ENCODE results near the gene FSD2. TPM values are rescaled to one million over a fixed set of nuclear protein-coding genes. Genes with fewer than 3 reads are reported as not detected.
A peak's percentile ranks its signal among the peaks of the same experiment; 100 is the strongest.
"Not testable (repeated sequence)": the region's sequence is repeated elsewhere in the genome, so short reads cannot be mapped to it uniquely, and the experiment has no call there.

Gene FSD2
- total RNA-seq, 1 donor: under 0.01 TPM

DNA sequence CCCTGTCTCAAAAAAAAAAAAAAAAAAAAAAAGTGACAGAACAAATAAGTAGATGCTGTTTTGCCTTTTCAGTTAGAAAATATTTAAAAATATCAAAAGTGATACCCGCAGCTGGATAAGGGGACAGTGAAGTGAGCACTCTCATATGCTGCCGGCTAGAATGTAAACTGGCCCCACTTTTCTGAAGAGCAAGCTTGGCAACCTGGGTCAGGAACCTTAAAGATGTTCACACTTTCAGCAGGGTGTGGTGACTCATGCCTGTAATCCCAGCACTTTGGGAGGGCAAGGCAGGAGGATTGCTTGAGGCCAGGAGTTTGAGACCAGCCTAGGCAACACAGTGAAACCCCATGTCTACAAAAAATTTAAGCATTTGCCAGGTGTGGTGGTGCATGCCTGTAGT lies 17.4 kb downstream of the FSD2 start:
- Histone ChIP-seq H3K9me3 (ENCODE audit: low read depth, low read length) (no peaks in the 10 kb centered on the region), H3K27me3 (ENCODE audit: insufficient read depth, low read length) (no peaks in the 10 kb centered on the region), H3K4me3 (ENCODE audit: low read length) (no peak overlapping the region), H3K4me1 (ENCODE audit: insufficient read depth, low read length) (no peaks in the 10 kb centered on the region)

DNA sequence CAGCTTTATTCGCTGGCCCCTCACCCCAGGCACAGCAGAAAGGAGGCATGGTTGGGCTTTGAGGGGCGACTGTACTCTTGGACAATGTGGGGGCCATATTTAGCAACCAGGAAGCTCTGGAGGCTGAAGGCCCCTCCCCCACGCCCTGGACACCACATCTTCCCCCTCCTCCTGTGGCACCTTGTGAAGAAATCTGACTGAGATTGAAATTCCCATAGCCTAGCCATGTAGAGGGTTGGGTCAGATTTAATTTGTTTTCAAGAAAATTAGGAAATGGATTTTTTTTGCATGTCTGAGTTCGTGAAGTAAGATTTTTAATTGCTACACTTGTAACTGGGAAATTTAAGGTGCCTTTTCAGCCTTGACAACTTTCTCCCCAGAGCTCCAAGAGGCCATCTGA lies 24.5 kb downstream of the FSD2 start:
- no peak overlapping the region for H3K4me3 ChIP-seq (ENCODE audit: low read length)
- no peaks in the 10 kb centered on the region for H3K9me3 ChIP-seq (ENCODE audit: low read depth, low read length)
- no peaks in the 10 kb centered on the region for H3K27me3 ChIP-seq (ENCODE audit: insufficient read depth, low read length)
- H3K4me1 ChIP-seq (ENCODE audit: insufficient read depth, low read length): no peaks in the 10 kb centered on the region

DNA sequence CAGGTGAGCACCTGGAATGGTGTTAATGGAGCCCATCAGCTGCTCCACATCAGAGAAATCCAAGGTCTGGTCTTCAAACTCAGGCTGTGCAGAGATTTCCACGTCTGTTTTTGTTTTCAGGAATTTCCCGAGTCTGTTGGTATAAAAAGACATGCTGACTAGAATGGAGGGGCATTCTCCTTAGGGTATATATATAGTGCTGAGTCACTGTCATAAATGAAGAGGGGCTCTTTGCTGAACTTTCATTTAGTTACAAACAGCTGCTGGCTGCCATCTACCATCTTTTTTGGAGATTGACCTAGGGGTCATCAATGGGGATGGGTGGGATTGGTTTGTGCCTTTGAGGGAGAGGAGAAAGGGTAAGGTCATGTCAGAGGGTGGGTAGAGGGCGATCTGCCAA lies 27.1 kb downstream of the FSD2 start:
- H3K4me3 ChIP-seq (ENCODE audit: low read length): no peak overlapping the region
- H3K27me3 ChIP-seq (ENCODE audit: insufficient read depth, low read length): no peaks in the 10 kb centered on the region
- no peaks in the 10 kb centered on the region for H3K4me1 ChIP-seq (ENCODE audit: insufficient read depth, low read length)
- H3K9me3 ChIP-seq (ENCODE audit: low read depth, low read length): no peaks in the 10 kb centered on the region

DNA sequence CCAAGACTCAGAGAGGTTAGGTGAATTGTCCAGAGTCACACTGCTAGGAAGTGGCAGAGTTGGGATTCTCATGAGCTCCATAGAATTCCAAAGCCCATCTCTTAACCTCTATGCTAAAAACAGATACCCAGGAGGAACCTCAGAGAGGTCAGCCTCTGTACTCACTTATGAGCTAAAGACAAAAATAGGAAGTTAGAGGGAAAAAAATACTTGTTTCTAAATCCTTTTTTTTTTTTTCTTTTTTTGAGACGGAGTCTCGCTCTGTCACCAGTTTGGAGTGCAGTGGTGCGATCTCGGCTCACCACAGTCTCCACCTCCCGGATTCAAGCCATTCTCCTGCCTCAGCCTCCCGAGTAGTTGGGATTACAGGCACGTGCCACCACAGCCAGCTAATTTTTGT lies 31.4 kb downstream of the FSD2 start:
- H3K4me3 ChIP-seq (ENCODE audit: low read length): no peak overlapping the region
- H3K9me3 ChIP-seq (ENCODE audit: low read depth, low read length): no peaks in the 10 kb centered on the region
- no peaks in the 10 kb centered on the region for H3K27me3 ChIP-seq (ENCODE audit: insufficient read depth, low read length)
- no peaks in the 10 kb centered on the region for H3K4me1 ChIP-seq (ENCODE audit: insufficient read depth, low read length)

DNA sequence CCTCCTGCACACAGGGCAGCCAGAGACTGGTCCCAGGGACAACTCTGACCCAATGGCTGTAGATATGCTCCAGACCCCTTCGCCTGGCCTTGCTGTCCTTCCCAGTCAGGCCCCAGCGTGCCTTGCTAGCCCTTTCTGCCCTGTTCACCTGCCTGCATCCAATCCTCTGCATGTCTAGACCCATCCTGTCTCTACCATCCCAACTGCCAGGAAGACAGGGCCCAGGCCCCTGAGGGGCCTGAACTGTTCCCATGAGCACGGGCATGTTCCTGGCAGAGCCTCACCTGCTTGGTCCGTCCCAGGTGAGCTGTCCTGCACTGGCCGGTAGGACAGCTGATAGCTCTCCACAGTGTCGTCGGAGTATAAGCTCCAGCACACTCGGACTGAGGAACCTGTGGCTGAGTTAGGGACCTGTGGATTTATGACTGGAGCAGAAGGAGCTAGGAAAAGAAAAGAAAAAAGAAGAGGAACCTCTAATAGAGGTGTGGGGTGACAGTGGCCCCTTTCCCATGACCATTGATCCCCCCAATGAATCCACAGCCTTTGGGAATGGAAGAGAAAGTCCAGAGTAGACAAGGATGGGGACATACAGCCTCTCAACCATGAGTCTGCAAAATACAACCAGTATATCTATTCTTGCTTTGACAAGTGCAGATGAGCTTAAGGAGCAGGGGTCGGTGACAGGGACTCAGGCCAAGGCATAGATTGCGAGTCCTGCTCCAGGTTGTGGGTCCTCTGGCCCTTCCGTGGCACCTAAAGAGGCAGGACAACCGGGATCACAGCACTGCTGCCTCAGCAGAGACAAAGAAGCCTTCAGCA lies 33.9 kb downstream of the FSD2 start:
- Histone ChIP-seq H3K9me3 (ENCODE audit: low read depth, low read length) (no peaks in the 10 kb centered on the region), H3K4me3 (ENCODE audit: low read length) (no peak overlapping the region), H3K4me1 (ENCODE audit: insufficient read depth, low read length) (no peaks in the 10 kb centered on the region), H3K27me3 (ENCODE audit: insufficient read depth, low read length) (no peaks in the 10 kb centered on the region)

DNA sequence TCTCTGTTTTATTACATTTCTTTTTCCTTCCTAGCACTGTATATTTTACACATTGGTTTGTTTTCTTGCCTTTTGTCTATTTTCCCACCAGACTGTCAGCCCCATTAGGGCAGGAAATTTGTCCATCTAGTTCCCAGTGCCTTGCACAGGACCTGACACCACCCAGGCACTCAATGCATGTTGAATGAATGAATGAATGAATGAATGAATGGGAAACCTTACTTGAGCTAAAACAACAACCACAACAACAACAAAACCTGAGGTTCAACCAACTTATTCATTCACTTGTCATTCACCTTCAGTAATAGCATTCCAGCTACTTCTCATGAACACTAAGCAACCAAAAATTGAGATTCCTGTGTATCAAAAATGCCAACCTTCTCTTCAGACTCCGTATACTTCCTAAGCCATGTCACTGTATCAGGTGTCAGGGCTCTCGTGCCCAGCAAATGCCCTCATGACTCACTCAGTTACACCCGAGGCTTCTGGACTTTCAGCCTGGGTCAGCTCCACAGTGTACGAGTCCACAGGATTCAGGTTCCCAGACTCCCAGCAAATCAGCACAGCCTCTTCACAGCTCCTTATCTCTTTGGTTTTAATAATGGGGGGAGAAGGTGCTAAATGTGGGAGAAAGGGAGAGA lies 37.3 kb downstream of the FSD2 start:
- Histone ChIP-seq H3K4me1 (ENCODE audit: insufficient read depth, low read length) (no peaks in the 10 kb centered on the region), H3K27me3 (ENCODE audit: insufficient read depth, low read length) (no peaks in the 10 kb centered on the region), H3K4me3 (ENCODE audit: low read length) (no peak overlapping the region), H3K9me3 (ENCODE audit: low read depth, low read length) (no peaks in the 10 kb centered on the region)

DNA sequence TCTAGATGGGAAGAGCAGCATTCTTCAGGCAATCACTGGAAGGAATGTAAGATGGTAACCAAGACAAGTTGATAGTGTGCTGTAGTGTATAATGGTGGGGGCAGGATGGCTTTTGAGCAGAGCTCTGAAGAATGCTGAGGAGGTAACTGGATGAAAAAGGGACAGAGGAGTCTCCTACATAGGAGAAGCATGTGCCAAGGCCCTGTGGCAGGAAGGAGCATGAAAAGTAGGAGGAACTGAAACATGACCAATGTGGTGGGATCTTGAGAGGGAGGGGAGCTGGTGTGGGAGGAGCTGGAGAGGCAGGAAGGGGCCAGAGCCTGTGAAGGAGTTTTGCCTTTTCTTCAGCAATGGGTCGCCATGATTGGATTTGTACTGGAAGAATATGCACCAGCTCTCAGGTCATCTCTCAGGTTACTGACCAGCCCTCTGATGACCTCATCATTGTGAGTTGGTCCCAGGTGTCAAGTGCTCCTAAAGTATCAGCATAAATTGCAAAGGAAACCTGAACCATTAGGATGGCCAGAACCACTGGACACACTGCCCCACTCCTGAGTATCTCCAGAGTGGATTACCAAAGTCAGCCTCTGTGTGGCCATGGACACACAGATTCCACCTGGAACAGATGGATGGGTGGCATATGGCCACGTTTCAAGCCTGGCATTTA lies 38.6 kb downstream of the FSD2 start:
- no peak overlapping the region for H3K4me3 ChIP-seq (ENCODE audit: low read length)
- H3K27me3 ChIP-seq (ENCODE audit: insufficient read depth, low read length): no peaks in the 10 kb centered on the region
- no peaks in the 10 kb centered on the region for H3K9me3 ChIP-seq (ENCODE audit: low read depth, low read length)
- no peaks in the 10 kb centered on the region for H3K4me1 ChIP-seq (ENCODE audit: insufficient read depth, low read length)

DNA sequence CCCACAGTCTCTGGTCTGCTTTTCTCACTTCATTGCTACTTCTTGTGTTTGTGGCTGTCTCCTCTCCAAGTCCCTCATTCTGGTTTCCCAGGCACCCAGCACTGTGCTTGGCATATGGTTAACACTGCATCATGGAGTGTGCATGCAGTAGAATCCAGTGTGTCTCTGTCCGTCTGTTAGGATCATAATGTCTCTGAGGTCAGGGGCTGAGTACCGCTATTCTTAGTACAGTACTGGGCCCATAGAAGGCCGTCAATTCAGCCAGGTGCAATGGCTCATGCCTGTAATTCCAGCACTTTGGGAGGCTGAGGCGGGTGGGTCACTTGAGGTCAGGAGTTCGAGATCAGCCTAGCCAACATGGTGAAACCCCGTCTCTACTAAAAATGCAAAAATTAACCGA lies 39.7 kb downstream of the FSD2 start:
- not testable (repeated sequence) for H3K4me1 ChIP-seq (ENCODE audit: insufficient read depth, low read length); H3K4me3 ChIP-seq (ENCODE audit: low read length); H3K27me3 ChIP-seq (ENCODE audit: insufficient read depth, low read length); H3K9me3 ChIP-seq (ENCODE audit: low read depth, low read length)

DNA sequence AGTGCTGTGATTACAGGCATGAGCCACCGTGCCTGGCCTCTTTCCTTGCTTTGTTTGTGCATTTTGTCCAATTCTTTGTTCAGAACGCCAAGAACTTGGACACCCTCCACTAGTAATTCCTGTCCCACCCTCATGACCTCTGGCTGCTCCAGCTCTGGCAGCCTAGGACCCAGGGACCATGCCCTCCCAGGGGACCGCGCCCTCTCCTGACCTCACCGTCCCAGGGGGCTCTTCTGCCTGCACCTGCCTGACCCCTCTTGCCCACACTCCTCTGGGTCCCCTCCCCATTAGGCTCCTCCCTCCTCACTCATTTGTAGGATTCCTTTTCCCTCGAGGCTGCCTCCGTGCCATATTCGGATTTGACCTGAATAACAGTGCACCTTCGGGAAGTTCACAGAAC lies 41.1 kb downstream of the FSD2 start:
- H3K27me3 ChIP-seq (ENCODE audit: insufficient read depth, low read length): no peaks in the 10 kb centered on the region
- no peaks in the 10 kb centered on the region for H3K9me3 ChIP-seq (ENCODE audit: low read depth, low read length)

DNA sequence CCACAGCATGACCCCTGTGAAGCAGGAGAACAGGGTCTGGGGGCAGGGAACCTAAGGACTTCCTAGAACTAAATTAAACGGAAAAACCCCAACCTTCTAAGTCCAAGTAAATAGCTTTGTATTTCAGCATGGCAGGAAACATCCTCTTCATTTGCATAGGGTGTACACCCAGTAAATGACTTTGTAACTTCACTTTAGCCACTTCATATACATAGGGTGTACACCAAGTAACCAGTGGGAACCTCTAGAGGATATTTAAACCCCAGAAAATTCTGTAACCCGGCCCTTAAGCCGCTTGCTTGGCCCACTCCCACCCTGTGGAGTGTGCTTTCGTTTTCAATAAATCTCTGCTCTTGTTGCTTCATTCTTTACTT lies 41.8 kb downstream of the FSD2 start:
- H3K4me1 ChIP-seq (ENCODE audit: insufficient read depth, low read length): no peaks in the 10 kb centered on the region
- H3K27me3 ChIP-seq (ENCODE audit: insufficient read depth, low read length): no peaks in the 10 kb centered on the region
- H3K4me3 ChIP-seq (ENCODE audit: low read length): no peak overlapping the region

More for the DNA sequence above, 41.1 kb downstream of the FSD2 start:
- H3K4me3 ChIP-seq (ENCODE audit: low read length): no peak overlapping the region
- no peaks in the 10 kb centered on the region for H3K4me1 ChIP-seq (ENCODE audit: insufficient read depth, low read length)

DNA sequence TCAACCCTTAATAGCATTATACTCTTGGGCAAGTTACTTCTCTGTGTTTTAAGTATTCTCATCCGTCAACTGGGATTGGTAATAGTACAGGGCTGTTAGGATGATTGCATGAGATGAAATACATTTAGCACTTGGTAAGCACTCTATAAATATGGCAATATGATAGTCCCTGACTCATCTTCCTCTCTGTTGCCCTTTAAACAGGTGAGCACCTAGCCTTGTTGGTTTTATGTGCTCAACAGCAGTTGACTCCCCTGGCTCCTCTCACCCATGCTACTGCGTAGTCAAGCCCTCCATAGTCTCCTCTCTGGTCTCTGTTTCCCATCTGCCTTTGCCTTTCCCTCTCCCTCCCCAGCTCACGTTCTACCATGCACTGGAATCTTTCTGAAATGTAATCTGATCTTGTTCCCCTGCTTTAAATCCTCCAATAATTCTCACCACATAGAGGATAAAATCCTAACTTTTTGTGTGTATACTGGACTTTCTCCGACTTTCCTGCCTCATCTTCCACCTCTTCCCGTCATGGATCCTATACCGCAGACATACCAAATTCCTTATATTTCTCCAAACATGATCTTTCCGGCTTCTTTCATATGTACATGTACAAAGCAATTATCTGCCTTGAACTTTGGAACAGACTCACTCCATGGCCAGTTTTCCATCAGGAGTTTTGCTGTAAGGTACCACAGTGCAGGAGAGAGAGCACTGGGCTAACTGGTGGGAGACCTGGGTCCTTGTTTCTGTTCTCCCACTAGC lies 42.3 kb downstream of the FSD2 start:
- H3K9me3 ChIP-seq (ENCODE audit: low read depth, low read length): no peaks in the 10 kb centered on the region
- H3K4me1 ChIP-seq (ENCODE audit: insufficient read depth, low read length): no peaks in the 10 kb centered on the region
- no peaks in the 10 kb centered on the region for H3K27me3 ChIP-seq (ENCODE audit: insufficient read depth, low read length)
- H3K4me3 ChIP-seq (ENCODE audit: low read length): no peak overlapping the region

More for the DNA sequence above, 41.8 kb downstream of the FSD2 start:
- no peaks in the 10 kb centered on the region for H3K9me3 ChIP-seq (ENCODE audit: low read depth, low read length)

DNA sequence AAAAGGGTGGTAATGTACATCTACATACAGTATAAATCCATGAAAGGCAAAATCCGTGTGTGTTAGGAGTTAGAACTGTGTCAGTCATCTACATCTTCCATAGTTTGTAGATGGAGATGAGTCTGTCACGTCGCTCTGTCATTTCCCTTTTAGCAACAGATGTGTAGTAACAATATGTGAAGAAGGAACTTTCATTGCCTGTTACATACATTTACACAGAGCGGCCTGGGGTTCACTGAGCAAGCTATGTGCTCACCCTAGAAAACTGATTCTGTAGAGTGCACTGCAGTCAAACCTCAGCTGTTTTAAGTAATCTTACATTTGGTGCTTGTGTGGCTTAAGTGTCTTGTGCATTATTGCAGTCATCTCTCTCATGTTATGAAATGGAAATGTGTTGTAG lies 54.6 kb downstream of the FSD2 start:
- Histone ChIP-seq H3K4me3 (ENCODE audit: low read length) (peak overlapping the region; percentile 82), H3K4me1 (ENCODE audit: insufficient read depth, low read length) (peaks cover 32% of the 10 kb centered on the region), H3K9me3 (ENCODE audit: low read depth, low read length) (no peaks in the 10 kb centered on the region), H3K27me3 (ENCODE audit: insufficient read depth, low read length) (no peaks in the 10 kb centered on the region)

DNA sequence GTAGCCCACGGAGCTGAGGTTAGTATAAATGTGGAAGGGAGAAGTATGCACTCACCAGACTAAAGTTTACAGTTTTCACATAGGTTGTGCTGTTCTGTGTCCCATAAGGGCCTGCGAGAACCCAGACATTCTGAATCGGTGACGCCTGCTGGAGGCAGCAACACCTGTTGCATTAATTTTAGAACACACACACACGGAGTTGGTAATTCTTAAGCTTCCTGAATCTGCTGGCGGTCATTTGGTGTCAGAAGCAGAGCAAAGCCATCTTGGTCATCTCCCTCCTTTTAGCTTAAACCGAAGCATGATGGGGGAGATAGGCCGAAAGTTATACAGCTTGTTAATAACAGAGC lies 55.1 kb downstream of the FSD2 start:
- H3K4me1 ChIP-seq (ENCODE audit: insufficient read depth, low read length): peaks cover 32% of the 10 kb centered on the region
- no peaks in the 10 kb centered on the region for H3K27me3 ChIP-seq (ENCODE audit: insufficient read depth, low read length)
- peak overlapping the region; percentile 82 for H3K4me3 ChIP-seq (ENCODE audit: low read length)
- H3K9me3 ChIP-seq (ENCODE audit: low read depth, low read length): no peaks in the 10 kb centered on the region

DNA sequence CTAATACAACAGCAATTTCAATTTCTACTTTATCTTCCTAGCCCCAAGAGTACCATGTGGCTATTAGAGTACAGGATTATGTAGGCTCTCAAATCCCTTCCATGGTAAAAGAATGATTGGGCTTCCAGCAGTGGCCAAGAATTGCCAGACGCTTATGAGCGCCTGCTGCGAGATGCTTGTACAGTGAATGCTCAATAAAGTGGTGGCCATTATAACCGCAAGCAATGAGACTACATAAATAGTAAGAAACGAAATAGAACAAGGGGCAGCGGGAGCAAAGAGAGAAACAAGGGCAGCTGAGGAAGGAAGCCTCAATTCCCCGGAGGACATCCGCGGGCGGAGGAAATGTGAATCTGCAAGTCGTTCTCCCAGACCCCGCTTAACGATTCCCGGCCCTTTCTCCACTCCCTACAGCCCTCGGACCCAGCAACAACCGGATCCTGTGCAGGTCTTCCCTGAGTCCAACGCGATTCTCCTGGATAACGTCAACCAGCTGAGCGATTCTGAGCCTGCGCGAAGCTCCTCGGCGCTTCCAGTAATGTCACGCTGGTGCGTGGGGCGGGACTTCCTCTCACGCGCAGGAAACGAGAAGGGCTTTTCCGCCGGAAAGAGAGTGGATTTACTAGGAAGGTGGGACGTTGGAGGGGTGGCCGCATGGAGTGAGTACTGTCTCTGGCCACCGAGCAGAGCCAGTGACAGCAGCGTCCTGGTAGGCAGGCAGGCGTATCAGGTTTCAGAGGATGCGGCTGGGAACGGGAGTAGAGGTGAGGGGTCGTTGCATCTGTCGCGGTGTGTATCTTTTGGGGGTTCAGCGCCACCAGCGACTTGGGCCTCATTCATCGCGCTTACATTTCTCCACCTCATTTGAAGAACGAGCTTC lies 55.7 kb downstream of the FSD2 start:
- Histone ChIP-seq H3K9me3 (ENCODE audit: low read depth, low read length) (no peaks in the 10 kb centered on the region), H3K4me1 (ENCODE audit: insufficient read depth, low read length) (peaks cover 32% of the 10 kb centered on the region), H3K4me3 (ENCODE audit: low read length) (peak overlapping the region; percentile 82), H3K27me3 (ENCODE audit: insufficient read depth, low read length) (no peaks in the 10 kb centered on the region)
